OCI-LY7 (cell line): Measurements from ENCODE around the gene LCN2. TPM values are rescaled to one million over a fixed set of nuclear protein-coding genes. Genes with fewer than 3 reads are reported as not detected.

Source experiments
- BruUV-seq: library from RNA; stranded (reverse); fragments of 400-500 nt; replicated peaks from 2 replicates; lab custom pipeline; 2021; lab: Mats Ljungman, UMichigan
- CTCF ChIA-PET: fragments of 300-600 bp; sonication (Branson Sonifier 250); formaldehyde crosslinking; loops from one replicate; lab custom pipeline; 2022; ENCODE audit warnings: antibody characterized with exemption; ENCODE audit not compliant: unreplicated experiment; lab: Charles Lee
- POLR2A ChIA-PET: fragments of 300-600 bp; sonication (Branson Sonifier 250); formaldehyde crosslinking; loops from one replicate; lab custom pipeline; 2022; ENCODE audit warnings: antibody characterized with exemption; lab: Charles Lee
- DNase-seq: peaks from one replicate; pipeline ENCODE4 v3.0.0-alpha.2; 2015; ENCODE audit warnings: low spot score
- H2AFZ ChIP-seq: fragments of 200-600 bp; sonication (generic), shearing (Covaris generic); 2 replicates; pipeline ENCODE4 v1.6.1; 2014; ENCODE audit warnings: mild to moderate bottlenecking, antibody characterized with exemption, low read length, moderate library complexity
- H3K27ac ChIP-seq: fragments of 200-600 bp; sonication (generic); 2 replicates; pipeline ENCODE4 v1.5.1; 2014; ENCODE audit warnings: mixed run types, low read depth, mild to moderate bottlenecking, moderate library complexity, low read length, inconsistent platforms; ENCODE audit not compliant: poor library complexity, severe bottlenecking
- H3K36me3 ChIP-seq: fragments of 200-600 bp; sonication (generic); 2 replicates; pipeline ENCODE4 v1.6.1; 2014; ENCODE audit warnings: mild to moderate bottlenecking, antibody characterized with exemption, low read length, moderate library complexity, mixed read lengths; ENCODE audit not compliant: insufficient read depth
- H3K4me1 ChIP-seq: fragments of 200-600 bp; sonication (generic); 2 replicates; pipeline ENCODE4 v1.5.1; 2014; ENCODE audit warnings: mild to moderate bottlenecking, low read length; ENCODE audit not compliant: insufficient read depth, poor library complexity, severe bottlenecking
- H3K4me2 ChIP-seq: fragments of 200-600 bp; sonication (generic); 2 replicates; pipeline ENCODE4 v1.6.1; 2014; ENCODE audit warnings: mild to moderate bottlenecking, low read length
- H3K4me3 ChIP-seq: fragments of 200-600 bp; sonication (generic); 2 replicates; pipeline ENCODE4 v1.5.1; 2014; ENCODE audit warnings: mild to moderate bottlenecking, low read depth, low read length; ENCODE audit not compliant: poor library complexity, severe bottlenecking
- H3K79me2 ChIP-seq: fragments of 200-600 bp; sonication (generic); 2 replicates; pipeline ENCODE4 v1.6.1; 2016; ENCODE audit warnings: low read depth, mild to moderate bottlenecking, low read length, moderate library complexity, mixed read lengths; ENCODE audit not compliant: insufficient read depth
- H3K9me2 ChIP-seq: fragments of 200-600 bp; sonication (generic); 2 replicates; pipeline ENCODE4 v1.6.1; 2016; ENCODE audit warnings: mild to moderate bottlenecking, low read length, mixed read lengths; ENCODE audit not compliant: insufficient read depth
- H3K9me3 ChIP-seq: fragments of 200-600 bp; sonication (generic); 2 replicates; pipeline ENCODE4 v1.6.1; 2014; ENCODE audit warnings: mild to moderate bottlenecking, mixed run types, low read length, mixed read lengths
- H4K20me1 ChIP-seq: fragments of 200-600 bp; sonication (generic); 2 replicates; pipeline ENCODE4 v1.6.1; 2014; ENCODE audit warnings: mild to moderate bottlenecking, antibody characterized with exemption, low read length, moderate library complexity, mixed read lengths; ENCODE audit not compliant: insufficient read depth
- EZH2phosphoT487 ChIP-seq: fragments of 200-600 bp; sonication (generic); IDR thresholded peaks from 2 replicates; pipeline ENCODE4 v1.6.1; 2018; ENCODE audit warnings: low read depth, borderline replicate concordance, mild to moderate bottlenecking, mixed run types, antibody characterized with exemption, low read length, moderate library complexity, mixed read lengths
- intact Hi-C: fragments of 100-400 bp; cut with micrococcal nuclease; formaldehyde crosslinking; loops from one replicate; pipeline ENCODE4 v1.10.0; 2022; ENCODE audit not compliant: unreplicated experiment
- total RNA-seq, 2 experiments: library from RNA; depleted of rRNA in 1 of 2; stranded (reverse); fragments of >200 nt in 1 of 2; shearing (Covaris generic) in 1 of 2; gene quantifications; 2 replicates each; pipeline ENCODE4 v1.2.3, GENCODE V29; 2014 to 2022
- TF ChIP-seq, protein P1 (sequence below): fragments of 200-600 bp; sonication (generic); conservative IDR thresholded peaks from 2 replicates; pipeline ENCODE4 v1.5.1; 2014; ENCODE audit warnings: mild to moderate bottlenecking, antibody characterized with exemption, low read length, moderate library complexity, mixed read lengths

LCN2 gene
- total RNA-seq, 2 experiments from 2014 or later: not detected

DNA sequence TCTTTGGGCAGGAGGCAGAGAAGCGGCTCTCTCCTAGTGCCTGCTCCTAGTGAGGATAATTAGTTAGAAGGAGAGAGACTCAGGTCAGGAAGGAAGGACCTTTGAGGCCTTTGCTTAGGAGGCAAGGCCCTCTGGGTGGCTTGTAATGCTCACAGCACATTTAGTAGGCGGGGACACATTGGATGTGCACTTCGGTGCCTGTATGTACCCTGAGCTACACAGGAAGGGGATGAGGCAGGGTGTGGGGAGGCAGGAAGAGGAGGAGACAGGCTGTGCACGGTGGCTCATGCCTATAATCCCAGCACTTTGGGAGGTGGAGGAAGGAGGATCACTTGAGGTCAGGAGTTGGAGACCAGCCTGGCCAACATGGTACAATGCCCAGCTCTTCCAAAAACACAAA, 7.2 kb upstream of the LCN2 start:
- DNase-seq: no peak
- Histone ChIP-seq H3K4me3 (no peak overlapping the region), H3K9me3 (no peaks in the 10 kb centered on the region), H3K79me2 (no peaks in the 10 kb centered on the region), H3K27ac (no peak overlapping the region), H3K9me2 (no peaks in the 10 kb centered on the region), H2AFZ (no peak overlapping the region), H3K4me1 (no peaks in the 10 kb centered on the region), H3K4me2 (no peak overlapping the region), H4K20me1 (no peaks in the 10 kb centered on the region), H3K36me3 (no peaks in the 10 kb centered on the region)
- TF ChIP-seq EZH2phosphoT487: no peak
- TF ChIP-seq, protein P1, sequence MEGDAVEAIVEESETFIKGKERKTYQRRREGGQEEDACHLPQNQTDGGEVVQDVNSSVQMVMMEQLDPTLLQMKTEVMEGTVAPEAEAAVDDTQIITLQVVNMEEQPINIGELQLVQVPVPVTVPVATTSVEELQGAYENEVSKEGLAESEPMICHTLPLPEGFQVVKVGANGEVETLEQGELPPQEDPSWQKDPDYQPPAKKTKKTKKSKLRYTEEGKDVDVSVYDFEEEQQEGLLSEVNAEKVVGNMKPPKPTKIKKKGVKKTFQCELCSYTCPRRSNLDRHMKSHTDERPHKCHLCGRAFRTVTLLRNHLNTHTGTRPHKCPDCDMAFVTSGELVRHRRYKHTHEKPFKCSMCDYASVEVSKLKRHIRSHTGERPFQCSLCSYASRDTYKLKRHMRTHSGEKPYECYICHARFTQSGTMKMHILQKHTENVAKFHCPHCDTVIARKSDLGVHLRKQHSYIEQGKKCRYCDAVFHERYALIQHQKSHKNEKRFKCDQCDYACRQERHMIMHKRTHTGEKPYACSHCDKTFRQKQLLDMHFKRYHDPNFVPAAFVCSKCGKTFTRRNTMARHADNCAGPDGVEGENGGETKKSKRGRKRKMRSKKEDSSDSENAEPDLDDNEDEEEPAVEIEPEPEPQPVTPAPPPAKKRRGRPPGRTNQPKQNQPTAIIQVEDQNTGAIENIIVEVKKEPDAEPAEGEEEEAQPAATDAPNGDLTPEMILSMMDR: no peak
- ChIA-PET POLR2A (interaction anchor here (0.5 to 0.9 kb wide), 4 partner anchors 18 to 299 kb away, joined by 3 to 5 read pairs (median 4); partner anchors contain the start of gene BBLN), CTCF (interaction anchor here (1.1 kb wide), 1 partner anchor 16 kb away, joined by 3 read pairs; no protein-coding TSS in a partner anchor)
- BruUV-seq: no TSS peak
- intact Hi-C loops: no loop called here

GRCh38 chr9:128142596-128142995, 6.7 kb upstream of the LCN2 start:
- intact Hi-C loops: no loop called here
- no peaks in the 10 kb centered on the region for H3K9me2 ChIP-seq
- H3K4me3 ChIP-seq: no peak overlapping the region
- no peak for TF ChIP-seq EZH2phosphoT487
- TF ChIP-seq, protein P1: no peak
- H3K79me2 ChIP-seq: no peaks in the 10 kb centered on the region
- H2AFZ ChIP-seq: no peak overlapping the region
- H3K27ac ChIP-seq: no peak overlapping the region
- CTCF ChIA-PET: interaction anchor here (0.7 kb wide), 1 partner anchor 171 kb away, joined by 3 read pairs; no protein-coding TSS in a partner anchor
- POLR2A ChIA-PET: interaction anchor here (0.5 to 0.9 kb wide), 3 partner anchors 17 to 84 kb away, joined by 3 to 5 read pairs (median 4); partner anchors contain the start of gene BBLN
- no peaks in the 10 kb centered on the region for H3K9me3 ChIP-seq
- H3K4me1 ChIP-seq: no peaks in the 10 kb centered on the region
- no peaks in the 10 kb centered on the region for H3K36me3 ChIP-seq
- DNase-seq: no peak
- H4K20me1 ChIP-seq: no peaks in the 10 kb centered on the region
- BruUV-seq: no TSS peak
- H3K4me2 ChIP-seq: no peak overlapping the region

DNA sequence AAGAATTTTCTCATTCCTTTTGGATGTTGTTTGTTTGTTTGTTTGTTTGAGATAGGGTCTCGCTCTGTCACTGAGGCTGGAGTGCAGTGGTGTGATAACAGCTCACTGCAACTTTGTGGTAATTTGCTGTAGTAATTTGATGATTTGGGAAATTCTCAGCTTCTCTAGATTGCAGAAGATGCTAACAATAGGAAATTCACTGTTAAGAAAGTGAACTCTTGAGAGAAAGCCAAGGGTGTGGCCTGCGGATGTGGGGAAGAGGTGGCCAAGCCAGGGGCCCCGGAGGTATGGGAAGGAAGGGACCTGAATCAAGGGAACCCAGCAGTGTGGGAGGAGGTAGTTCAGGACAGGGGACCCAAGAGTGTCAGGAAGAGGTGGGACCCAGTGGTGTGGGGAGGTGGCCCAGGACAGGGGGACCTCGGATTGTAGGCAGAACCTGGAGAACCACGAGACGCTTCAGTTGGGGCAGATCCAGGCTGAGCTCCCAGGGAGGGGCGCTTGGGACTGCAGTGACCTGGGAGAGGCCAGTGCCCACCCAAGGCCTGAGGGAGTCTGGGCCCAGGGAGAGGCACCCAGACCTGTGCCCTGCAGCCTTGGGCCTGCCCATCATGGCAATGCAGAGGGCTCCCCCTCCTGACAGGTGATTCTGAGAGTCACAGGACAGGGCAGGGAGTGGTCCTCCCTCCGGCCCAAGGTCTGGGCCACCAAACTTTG, 5.6 kb upstream of the LCN2 start:
- no peak for DNase-seq
- Histone ChIP-seq H3K4me1 (no peaks in the 10 kb centered on the region), H3K36me3 (no peaks in the 10 kb centered on the region), H3K79me2 (no peaks in the 10 kb centered on the region), H3K27ac (no peak overlapping the region), H3K4me3 (no peak overlapping the region), H2AFZ (no peak overlapping the region), H4K20me1 (no peaks in the 10 kb centered on the region), H3K9me3 (no peaks in the 10 kb centered on the region), H3K9me2 (no peaks in the 10 kb centered on the region), H3K4me2 (no peak overlapping the region)
- CTCF ChIA-PET: no interaction called here
- TF ChIP-seq EZH2phosphoT487: no peak
- TF ChIP-seq, protein P1: no peak
- POLR2A ChIA-PET: interaction anchor here (0.7 kb wide), 1 partner anchor 194 kb away, joined by 3 read pairs; no protein-coding TSS in a partner anchor
- no TSS peak for BruUV-seq
- intact Hi-C loops: no loop called here
